Body of pancreas (tissue), 4 donors: ENCODE results near the gene MRPL9. TPM values are rescaled to one million over a fixed set of nuclear protein-coding genes. Genes with fewer than 3 reads are reported as not detected.

ENCODE experiments used
- ATAC-seq: fragments of 150-250 bp; one replicate; pipeline ENCODE4 v1.9.1; 2016
- DNase-seq, 4 donors: peaks; one replicate each; pipeline ENCODE4 v3.0.0-alpha.2; 2019
- H3K27ac ChIP-seq, 4 donors: fragments of 200-600 bp; sonication (generic); 1 replicate in 3 of 4; 2 replicates in 1 of 4; pipeline versions ENCODE4 v1.5.1 to v1.6.1; 2016 to 2019; ENCODE audit warnings: mild to moderate bottlenecking in 1 of 4, mixed read lengths in 1 of 4, moderate library complexity in 1 of 4
- H3K27me3 ChIP-seq, 2 donors: fragments of 200-600 bp; sonication (generic); one replicate each; pipeline ENCODE4 v1.6.0; 2016; ENCODE audit warnings: mild to moderate bottlenecking in 1 of 2
- H3K36me3 ChIP-seq, 2 donors: fragments of 200-600 bp; sonication (generic); replicated peaks in 1 of 2; 2 replicates each; pipeline ENCODE4 v1.5.1; 2016; ENCODE audit warnings: low read depth in 2 of 2; ENCODE audit not compliant: insufficient read depth in 1 of 2
- H3K4me1 ChIP-seq: fragments of 200-600 bp; sonication (generic); one replicate; pipeline ENCODE4 v1.6.0; 2016
- H3K4me3 ChIP-seq, 2 donors: fragments of 200-600 bp; sonication (generic); 1 replicate in 1 of 2; 2 replicates in 1 of 2; pipeline ENCODE4 v1.5.1; 2016 to 2019
- H3K9me3 ChIP-seq, 3 donors: fragments of 200-600 bp; sonication (generic); 1 replicate in 2 of 3; 2 replicates in 1 of 3; pipeline ENCODE4 v1.5.1; 2016
- CTCF ChIP-seq, 7 experiments: fragments of 450-650 bp in 4 of 7; fragments of 200-600 bp in 3 of 7; sonication (generic) in 3 of 7; IDR thresholded peaks; one replicate each; pipeline ENCODE4 v1.5.1; 2016 to 2019; ENCODE audit warnings: antibody characterized with exemption in 7 of 7
- POLR2A ChIP-seq, 3 donors: fragments of 450-650 bp; IDR thresholded peaks; one replicate each; pipeline ENCODE4 v1.6.1; 2016; ENCODE audit warnings: antibody characterized with exemption in 3 of 3, mild to moderate bottlenecking in 2 of 3
- WGBS, 2 donors: methylation state at CpG; one replicate each; pipeline ENCODE4 v1.1.5; 2017; 5-methylcytosine and 5-hydroxymethylcytosine counted together
- intact Hi-C: fragments of 100-400 bp; cut with DNase I; formaldehyde crosslinking; loops from one replicate; pipeline ENCODE4 v1.15.1; 2023
- total RNA-seq, 2 donors: library from RNA; depleted of rRNA; stranded (reverse); fragments of >200 nt; gene quantifications; one replicate each; pipeline ENCODE4 v1.1.0, GENCODE V29; 2016

MRPL9 gene
- total RNA-seq, 2 donors from 2014 or later = 24.6 to 40.2 TPM

- intact Hi-C loops = no loop called here
- WGBS, 2 donors = 72 to 74% methylated on average over 10 of the region's 10 CpGs
- H3K36me3 ChIP-seq = no peaks in the 10 kb centered on the region
- TF ChIP-seq POLR2A (IDR thresholded peaks at IDR 0.05) (no peak), CTCF (IDR thresholded peaks at IDR 0.05) (no peak)
- no peak overlapping the region for H3K4me3 ChIP-seq
- H3K27ac ChIP-seq = no peak overlapping the region
- no peaks in the 10 kb centered on the region for H3K9me3 ChIP-seq
- peaks cover 0 to 11% of the 10 kb centered on the region in 2 donors for H3K27me3 ChIP-seq
- ATAC-seq = no peak
- DNase-seq = no peak
- peaks cover 8% of the 10 kb centered on the region for H3K4me1 ChIP-seq
Observed at GRCh38 chr1:151714820-151715725, 48.2 kb downstream of the MRPL9 start.

- H3K27me3 ChIP-seq = peaks cover 0 to 11% of the 10 kb centered on the region in 2 donors
- no peaks in the 10 kb centered on the region for H3K9me3 ChIP-seq
- 67 to 68% methylated on average over 1 to 2 of the region's 2 CpGs for WGBS, 2 donors
- no peak overlapping the region for H3K27ac ChIP-seq
- no peak for ATAC-seq
- no peak for DNase-seq
- intact Hi-C loops = no loop called here
- H3K36me3 ChIP-seq = no peaks in the 10 kb centered on the region
- no peak overlapping the region for H3K4me3 ChIP-seq
- TF ChIP-seq POLR2A (IDR thresholded peaks at IDR 0.05) (no peak), CTCF (IDR thresholded peaks at IDR 0.05) (no peak)
- peaks cover 7% of the 10 kb centered on the region for H3K4me1 ChIP-seq
Observed at GRCh38 chr1:151713874-151714273, 49.4 kb downstream of the MRPL9 start.

- H3K27ac ChIP-seq = no peak overlapping the region
- no peak for TF ChIP-seq POLR2A (IDR thresholded peaks at IDR 0.05)
- TF ChIP-seq CTCF (IDR thresholded peaks at IDR 0.05) = no peak
- H3K4me1 ChIP-seq = peaks cover 7% of the 10 kb centered on the region
- DNase-seq (peak in 3 of 4 donors; percentile 39 to 54 (median 54)), ATAC-seq (no peak)
- H3K36me3 ChIP-seq = no peaks in the 10 kb centered on the region
- no peak overlapping the region for H3K4me3 ChIP-seq
- intact Hi-C loops = no loop called here
- H3K9me3 ChIP-seq = no peaks in the 10 kb centered on the region
- peaks cover 0 to 11% of the 10 kb centered on the region in 2 donors for H3K27me3 ChIP-seq
- 10 to 45% methylated on average over 2 of the region's 2 CpGs for WGBS, 2 donors
Observed at GRCh38 chr1:151713044-151713443, 50.3 kb downstream of the MRPL9 start.

- Histone ChIP-seq H3K36me3 (no peaks in the 10 kb centered on the region), H3K4me3 (no peak overlapping the region), H3K27me3 (peaks cover 0 to 7% of the 10 kb centered on the region in 2 donors), H3K9me3 (no peaks in the 10 kb centered on the region), H3K27ac (no peak overlapping the region), H3K4me1 (peaks cover 3% of the 10 kb centered on the region)
- TF ChIP-seq CTCF (IDR thresholded peaks at IDR 0.05) = no peak
- no peak for TF ChIP-seq POLR2A (IDR thresholded peaks at IDR 0.05)
- DNase-seq = peak in 3 of 4 donors; percentile 21 to 35 (median 33)
- intact Hi-C loops = no loop called here
- 70 to 75% methylated on average over 10 of the region's 10 CpGs for WGBS, 2 donors
- no peak for ATAC-seq
Observed at GRCh38 chr1:151711951-151712350, 51.3 kb downstream of the MRPL9 start.
